Activated naive CD8-positive, alpha-beta T cell treated with anti-CD3 and anti-CD28 coated beads for 36 hours (primary cell): ENCODE measurements around the gene PHLDB1. TPM values are rescaled to one million over a fixed set of nuclear protein-coding genes. Genes with fewer than 3 reads are reported as not detected.

Experiments used
- DNase-seq: peaks from one replicate; pipeline ENCODE4 v3.0.0; 2021
- H3K27ac Mint-ChIP-seq: one replicate; pipeline ENCODE4 v1.8.0; 2022; ENCODE audit warnings: mild to moderate bottlenecking, moderate library complexity, mixed read lengths
- H3K27me3 Mint-ChIP-seq: one replicate; pipeline ENCODE4 v1.8.0; 2022; ENCODE audit warnings: mild to moderate bottlenecking, mixed read lengths
- H3K36me3 Mint-ChIP-seq: one replicate; pipeline ENCODE4 v1.8.0; 2021; ENCODE audit warnings: mild to moderate bottlenecking, mixed read lengths
- H3K4me1 Mint-ChIP-seq: one replicate; pipeline ENCODE4 v1.8.0; 2021; ENCODE audit warnings: mixed read lengths
- H3K4me3 Mint-ChIP-seq: one replicate; pipeline ENCODE4 v1.8.0; 2022; ENCODE audit warnings: mild to moderate bottlenecking, moderate library complexity, mixed read lengths
- H3K9me3 Mint-ChIP-seq: one replicate; pipeline ENCODE4 v1.8.0; 2022; ENCODE audit warnings: mixed read lengths
- total RNA-seq, 2 experiments: library from RNA; stranded (reverse); gene quantifications; one replicate each; pipeline ENCODE4 v1.2.3, GENCODE V29; 2021

PHLDB1 gene
- total RNA-seq, 2 experiments from 2014 or later = 2.9 to 3.0 TPM

- Mint-ChIP-seq H3K27ac (no peak overlapping the region), H3K36me3 (no peaks in the 10 kb centered on the region), H3K4me3 (no peak overlapping the region), H3K9me3 (no peaks in the 10 kb centered on the region), H3K4me1 (peaks cover 1% of the 10 kb centered on the region), H3K27me3 (peaks cover 9% of the 10 kb centered on the region)
- DNase-seq = no peak
Observed at GRCh38 chr11:118625976-118626375, 18.6 kb downstream of the PHLDB1 start.

- no peak for DNase-seq
- Mint-ChIP-seq H3K9me3 (no peaks in the 10 kb centered on the region), H3K4me1 (no peaks in the 10 kb centered on the region), H3K4me3 (no peak overlapping the region), H3K36me3 (no peaks in the 10 kb centered on the region), H3K27ac (no peak overlapping the region), H3K27me3 (no peaks in the 10 kb centered on the region)
Observed at GRCh38 chr11:118627566-118627965, 20.2 kb downstream of the PHLDB1 start.

- Mint-ChIP-seq H3K36me3 (no peaks in the 10 kb centered on the region), H3K27me3 (no peaks in the 10 kb centered on the region), H3K4me3 (no peak overlapping the region), H3K4me1 (no peaks in the 10 kb centered on the region), H3K9me3 (no peaks in the 10 kb centered on the region), H3K27ac (no peak overlapping the region)
- no peak for DNase-seq
Observed at GRCh38 chr11:118628031-118628430, 20.6 kb downstream of the PHLDB1 start.

GRCh38 chr11:118628432-118628831 lies 21.0 kb downstream of the PHLDB1 start:
- H3K27ac Mint-ChIP-seq = no peak overlapping the region
- no peaks in the 10 kb centered on the region for H3K9me3 Mint-ChIP-seq
- H3K36me3 Mint-ChIP-seq = no peaks in the 10 kb centered on the region
- no peak for DNase-seq
- no peaks in the 10 kb centered on the region for H3K27me3 Mint-ChIP-seq
- no peak overlapping the region for H3K4me3 Mint-ChIP-seq
- no peaks in the 10 kb centered on the region for H3K4me1 Mint-ChIP-seq

- Mint-ChIP-seq H3K4me3 (no peak overlapping the region), H3K27me3 (no peaks in the 10 kb centered on the region)
Observed at GRCh38 chr11:118628861-118629549, 21.6 kb downstream of the PHLDB1 start.

GRCh38 chr11:118629761-118630661 lies 22.6 kb downstream of the PHLDB1 start:
- no peak for DNase-seq
- Mint-ChIP-seq H3K9me3 (no peaks in the 10 kb centered on the region), H3K4me1 (peaks cover 4% of the 10 kb centered on the region), H3K27ac (no peak overlapping the region), H3K36me3 (no peaks in the 10 kb centered on the region), H3K4me3 (no peak overlapping the region), H3K27me3 (no peaks in the 10 kb centered on the region)

More at GRCh38 chr11:118628861-118629549, 21.6 kb downstream of the PHLDB1 start:
- DNase-seq = no peak
- no peaks in the 10 kb centered on the region for H3K4me1 Mint-ChIP-seq
- H3K36me3 Mint-ChIP-seq = no peaks in the 10 kb centered on the region
- H3K27ac Mint-ChIP-seq = no peak overlapping the region
- H3K9me3 Mint-ChIP-seq = no peaks in the 10 kb centered on the region

GRCh38 chr11:118631142-118631909 lies 23.9 kb downstream of the PHLDB1 start:
- no peak overlapping the region for H3K27ac Mint-ChIP-seq
- no peaks in the 10 kb centered on the region for H3K9me3 Mint-ChIP-seq
- DNase-seq = no peak
- H3K4me1 Mint-ChIP-seq = peaks cover 4% of the 10 kb centered on the region
- H3K27me3 Mint-ChIP-seq = no peaks in the 10 kb centered on the region
- no peaks in the 10 kb centered on the region for H3K36me3 Mint-ChIP-seq
- no peak overlapping the region for H3K4me3 Mint-ChIP-seq

- Mint-ChIP-seq H3K9me3 (no peaks in the 10 kb centered on the region), H3K36me3 (no peaks in the 10 kb centered on the region), H3K4me3 (no peak overlapping the region), H3K27me3 (no peaks in the 10 kb centered on the region), H3K27ac (no peak overlapping the region), H3K4me1 (peaks cover 4% of the 10 kb centered on the region)
- DNase-seq = no peak
Observed at GRCh38 chr11:118632577-118633318, 25.3 kb downstream of the PHLDB1 start.

GRCh38 chr11:118633319-118633690 lies 25.9 kb downstream of the PHLDB1 start:
- no peak for DNase-seq
- H3K9me3 Mint-ChIP-seq = no peaks in the 10 kb centered on the region
- peaks cover 4% of the 10 kb centered on the region for H3K4me1 Mint-ChIP-seq
- no peak overlapping the region for H3K27ac Mint-ChIP-seq
- H3K27me3 Mint-ChIP-seq = no peaks in the 10 kb centered on the region
- H3K36me3 Mint-ChIP-seq = no peaks in the 10 kb centered on the region
- no peak overlapping the region for H3K4me3 Mint-ChIP-seq

- H3K27ac Mint-ChIP-seq = no peak overlapping the region
- no peaks in the 10 kb centered on the region for H3K36me3 Mint-ChIP-seq
- peaks cover 4% of the 10 kb centered on the region for H3K4me1 Mint-ChIP-seq
- no peak overlapping the region for H3K4me3 Mint-ChIP-seq
- DNase-seq = no peak
- H3K9me3 Mint-ChIP-seq = no peaks in the 10 kb centered on the region
- no peaks in the 10 kb centered on the region for H3K27me3 Mint-ChIP-seq
Observed at GRCh38 chr11:118633979-118634378, 26.6 kb downstream of the PHLDB1 start.

- Mint-ChIP-seq H3K36me3 (no peaks in the 10 kb centered on the region), H3K27ac (no peak overlapping the region), H3K27me3 (no peaks in the 10 kb centered on the region), H3K9me3 (no peaks in the 10 kb centered on the region), H3K4me3 (no peak overlapping the region), H3K4me1 (peaks cover 4% of the 10 kb centered on the region)
- DNase-seq = peak; percentile 43
Observed at GRCh38 chr11:118634431-118635236, 27.2 kb downstream of the PHLDB1 start.

GRCh38 chr11:118635237-118635591 lies 27.8 kb downstream of the PHLDB1 start:
- H3K4me3 Mint-ChIP-seq = no peak overlapping the region
- no peaks in the 10 kb centered on the region for H3K9me3 Mint-ChIP-seq
- DNase-seq = no peak
- H3K27me3 Mint-ChIP-seq = no peaks in the 10 kb centered on the region
- no peak overlapping the region for H3K27ac Mint-ChIP-seq
- H3K4me1 Mint-ChIP-seq = peaks cover 4% of the 10 kb centered on the region
- no peaks in the 10 kb centered on the region for H3K36me3 Mint-ChIP-seq

GRCh38 chr11:118635642-118636041 lies 28.2 kb downstream of the PHLDB1 start:
- DNase-seq = no peak
- Mint-ChIP-seq H3K27ac (no peak overlapping the region), H3K4me3 (no peak overlapping the region), H3K4me1 (peaks cover 4% of the 10 kb centered on the region), H3K36me3 (no peaks in the 10 kb centered on the region), H3K9me3 (no peaks in the 10 kb centered on the region), H3K27me3 (no peaks in the 10 kb centered on the region)
